H1 (cell line): ENCODE results near the gene OGFR.
A peak's percentile ranks its signal among the peaks of the same experiment; 100 is the strongest.

Experiments
- CEBPB ChIP-seq: IDR thresholded peaks from 2 replicates; pipeline ENCODE4 v1.6.1; 2012; ENCODE audit warnings: low read depth, low read length
- CREB1 ChIP-seq: IDR thresholded peaks from 2 replicates; pipeline ENCODE4 v1.6.1; 2012; ENCODE audit warnings: inconsistent platforms
- POLR2A ChIP-seq, 2 experiments: IDR thresholded peaks; 1 replicate in 1 of 2; 2 replicates in 1 of 2; pipeline ENCODE4 v1.6.1; 2011; ENCODE audit warnings: low read depth in 2 of 2, low read length in 2 of 2, mild to moderate bottlenecking in 2 of 2; ENCODE audit errors: control extremely low read depth in 1 of 2
- TAF1 ChIP-seq: IDR thresholded peaks from 2 replicates; pipeline ENCODE4 v1.6.1; 2011; ENCODE audit warnings: mild to moderate bottlenecking, low read depth, low read length
- TF ChIP-seq, protein P1 (sequence below): IDR thresholded peaks from 2 replicates; pipeline ENCODE4 v1.6.1; 2012; ENCODE audit warnings: low read length, inconsistent platforms
- TF ChIP-seq, protein P2 (sequence below), 3 experiments: IDR thresholded peaks; 1 replicate in 2 of 3; 2 replicates in 1 of 3; pipeline versions ENCODE4 v1.5.1 to v1.6.1; 2011; ENCODE audit warnings: low read length in 3 of 3, mild to moderate bottlenecking in 3 of 3, inconsistent platforms in 2 of 3, low read depth in 1 of 3, moderate library complexity in 1 of 3; ENCODE audit not compliant: insufficient read depth in 1 of 3; ENCODE audit errors: control extremely low read depth in 1 of 3

DNA sequence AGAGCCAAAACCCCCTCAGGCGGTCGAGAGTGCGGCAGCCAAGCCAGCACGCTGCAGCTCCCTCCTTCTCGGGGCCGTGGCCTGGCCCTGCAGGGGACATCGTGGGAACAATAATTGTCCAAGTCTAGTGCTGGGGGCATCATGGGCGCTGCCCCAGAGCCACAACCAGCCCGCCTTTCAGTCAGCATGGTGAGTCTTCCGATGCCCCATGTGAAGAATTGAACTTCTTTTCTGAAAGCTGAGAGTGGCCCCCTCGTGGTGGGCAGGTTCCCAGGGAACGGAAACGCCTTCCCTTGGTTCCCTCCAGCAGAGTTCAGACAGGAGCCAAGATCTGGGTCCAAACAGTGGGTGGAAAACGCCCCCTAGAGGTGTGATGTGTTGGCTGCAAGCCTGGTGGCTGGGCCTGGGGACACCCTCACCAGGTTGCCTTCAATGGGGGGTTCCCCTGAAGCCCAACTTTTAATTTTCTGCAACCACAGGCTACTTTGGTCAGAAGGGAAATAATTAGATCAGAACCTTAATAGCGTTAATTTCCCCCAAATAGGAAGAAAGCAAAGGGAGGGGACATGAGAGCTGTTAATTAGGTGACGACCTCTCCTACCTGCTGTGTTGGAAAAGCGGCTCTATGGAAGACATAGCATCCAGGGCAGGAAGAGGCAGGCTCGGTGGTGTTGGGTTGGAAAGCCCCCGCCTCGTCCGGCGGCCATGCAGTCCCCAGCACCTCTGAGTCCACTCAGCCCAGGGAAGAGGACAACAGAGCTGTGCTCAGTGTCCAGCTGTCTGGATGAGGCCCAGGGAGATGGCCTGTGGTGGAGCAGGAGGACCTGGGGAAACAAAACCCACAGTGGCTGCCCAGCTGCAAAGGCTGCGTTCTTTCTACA is 13.1 kb upstream of the OGFR start:
- TF ChIP-seq CEBPB: no peak
- no peak for TF ChIP-seq POLR2A (IDR thresholded peaks at IDR 0.05; ENCODE audit: control extremely low read depth in 1 of 2, low read depth in 2 of 2, low read length in 2 of 2)
- TF ChIP-seq, protein P1, sequence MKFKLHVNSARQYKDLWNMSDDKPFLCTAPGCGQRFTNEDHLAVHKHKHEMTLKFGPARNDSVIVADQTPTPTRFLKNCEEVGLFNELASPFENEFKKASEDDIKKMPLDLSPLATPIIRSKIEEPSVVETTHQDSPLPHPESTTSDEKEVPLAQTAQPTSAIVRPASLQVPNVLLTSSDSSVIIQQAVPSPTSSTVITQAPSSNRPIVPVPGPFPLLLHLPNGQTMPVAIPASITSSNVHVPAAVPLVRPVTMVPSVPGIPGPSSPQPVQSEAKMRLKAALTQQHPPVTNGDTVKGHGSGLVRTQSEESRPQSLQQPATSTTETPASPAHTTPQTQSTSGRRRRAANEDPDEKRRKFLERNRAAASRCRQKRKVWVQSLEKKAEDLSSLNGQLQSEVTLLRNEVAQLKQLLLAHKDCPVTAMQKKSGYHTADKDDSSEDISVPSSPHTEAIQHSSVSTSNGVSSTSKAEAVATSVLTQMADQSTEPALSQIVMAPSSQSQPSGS: no peak
- TF ChIP-seq, protein P2, sequence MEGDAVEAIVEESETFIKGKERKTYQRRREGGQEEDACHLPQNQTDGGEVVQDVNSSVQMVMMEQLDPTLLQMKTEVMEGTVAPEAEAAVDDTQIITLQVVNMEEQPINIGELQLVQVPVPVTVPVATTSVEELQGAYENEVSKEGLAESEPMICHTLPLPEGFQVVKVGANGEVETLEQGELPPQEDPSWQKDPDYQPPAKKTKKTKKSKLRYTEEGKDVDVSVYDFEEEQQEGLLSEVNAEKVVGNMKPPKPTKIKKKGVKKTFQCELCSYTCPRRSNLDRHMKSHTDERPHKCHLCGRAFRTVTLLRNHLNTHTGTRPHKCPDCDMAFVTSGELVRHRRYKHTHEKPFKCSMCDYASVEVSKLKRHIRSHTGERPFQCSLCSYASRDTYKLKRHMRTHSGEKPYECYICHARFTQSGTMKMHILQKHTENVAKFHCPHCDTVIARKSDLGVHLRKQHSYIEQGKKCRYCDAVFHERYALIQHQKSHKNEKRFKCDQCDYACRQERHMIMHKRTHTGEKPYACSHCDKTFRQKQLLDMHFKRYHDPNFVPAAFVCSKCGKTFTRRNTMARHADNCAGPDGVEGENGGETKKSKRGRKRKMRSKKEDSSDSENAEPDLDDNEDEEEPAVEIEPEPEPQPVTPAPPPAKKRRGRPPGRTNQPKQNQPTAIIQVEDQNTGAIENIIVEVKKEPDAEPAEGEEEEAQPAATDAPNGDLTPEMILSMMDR (IDR thresholded peaks at IDR 0.05; ENCODE audit: control extremely low read depth in 1 of 3, insufficient read depth in 1 of 3, low read depth in 1 of 3, low read length in 3 of 3): peak; percentile 87 to 99 (median 99)
- no peak for TF ChIP-seq TAF1
- TF ChIP-seq CREB1: peak; percentile 32; the same call in 1 of the 2 replicates
